Loucy (cell line): Measurements from ENCODE around the gene GNAS-AS1.

Source experiments
- EZH2phosphoT487 ChIP-seq: fragments of 200-600 bp; IDR thresholded peaks from 2 replicates; pipeline ENCODE4 v1.6.1; 2018; ENCODE audit warnings: antibody characterized with exemption, mild to moderate bottlenecking, moderate library complexity, borderline replicate concordance
- TF ChIP-seq, protein P1 (sequence below): fragments of 200-600 bp; sonication (generic); conservative IDR thresholded peaks from 2 replicates; pipeline ENCODE4 v1.5.1; 2014; ENCODE audit warnings: mild to moderate bottlenecking, antibody characterized with exemption, low read length

DNA sequence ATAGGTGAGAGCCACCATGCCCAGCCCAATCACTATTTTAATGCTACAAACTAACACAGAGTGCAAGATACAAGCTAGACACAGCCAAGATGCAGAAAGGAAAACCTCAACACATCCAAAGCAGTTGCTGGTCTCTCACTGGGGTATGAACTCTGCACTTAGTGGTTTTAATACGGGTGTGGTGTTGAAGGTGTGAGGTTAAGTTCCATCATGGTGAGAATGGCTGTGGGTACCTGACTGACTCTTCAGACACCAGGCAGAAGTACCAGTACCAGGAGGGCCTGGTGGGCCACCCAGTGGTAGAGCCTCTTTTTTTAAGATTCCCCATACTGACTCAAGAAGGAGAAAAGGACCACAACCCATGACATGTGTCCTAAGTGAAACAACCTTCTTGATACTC lies 13.0 kb downstream of the GNAS-AS1 start:
- TF ChIP-seq, protein P1, sequence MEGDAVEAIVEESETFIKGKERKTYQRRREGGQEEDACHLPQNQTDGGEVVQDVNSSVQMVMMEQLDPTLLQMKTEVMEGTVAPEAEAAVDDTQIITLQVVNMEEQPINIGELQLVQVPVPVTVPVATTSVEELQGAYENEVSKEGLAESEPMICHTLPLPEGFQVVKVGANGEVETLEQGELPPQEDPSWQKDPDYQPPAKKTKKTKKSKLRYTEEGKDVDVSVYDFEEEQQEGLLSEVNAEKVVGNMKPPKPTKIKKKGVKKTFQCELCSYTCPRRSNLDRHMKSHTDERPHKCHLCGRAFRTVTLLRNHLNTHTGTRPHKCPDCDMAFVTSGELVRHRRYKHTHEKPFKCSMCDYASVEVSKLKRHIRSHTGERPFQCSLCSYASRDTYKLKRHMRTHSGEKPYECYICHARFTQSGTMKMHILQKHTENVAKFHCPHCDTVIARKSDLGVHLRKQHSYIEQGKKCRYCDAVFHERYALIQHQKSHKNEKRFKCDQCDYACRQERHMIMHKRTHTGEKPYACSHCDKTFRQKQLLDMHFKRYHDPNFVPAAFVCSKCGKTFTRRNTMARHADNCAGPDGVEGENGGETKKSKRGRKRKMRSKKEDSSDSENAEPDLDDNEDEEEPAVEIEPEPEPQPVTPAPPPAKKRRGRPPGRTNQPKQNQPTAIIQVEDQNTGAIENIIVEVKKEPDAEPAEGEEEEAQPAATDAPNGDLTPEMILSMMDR = no peak; the same call in 1 of the 2 replicates
- no peak for TF ChIP-seq EZH2phosphoT487
